ENCODE results near the gene CAVIN4. TPM values are rescaled to one million over a fixed set of nuclear protein-coding genes. Genes with fewer than 3 reads are reported as not detected.

CAVIN4 gene
- under 1 TPM in 2 of 4 donors, not detected in 2; 0.10 to 0.95 TPM for polyA plus RNA-seq
- long read RNA-seq, donor 1 = 0 reads
- long read RNA-seq, donor 2 = 0 reads
- long read RNA-seq, donor 3 = 0 reads
- long read RNA-seq, donor 4 = 0 reads
- long read RNA-seq, donor 5 = 0 reads
- long read RNA-seq, donor 6 = 0 reads
- long read RNA-seq, donor 7, transcript CAVIN4-201 (2 exons, 2,615 nt) = major isoform, 43 of 43 reads
- long read RNA-seq, donor 7, partial matches to known transcripts = 0 of 43 reads
- long read RNA-seq, donor 7, other reads (novel, unspliced or antisense) = 0 of 43 reads
- long read RNA-seq, donor 8, partial matches to known transcripts = 0 of 2 reads
- long read RNA-seq, donor 8, other reads (novel, unspliced or antisense) = 0 of 2 reads
- long read RNA-seq, donor 9 = 0 reads
- long read RNA-seq, donor 10 = 0 reads

- no peaks in the 10 kb centered on the region for H3K9me3 ChIP-seq (ENCODE audit: control insufficient read depth in 2 of 2, insufficient read depth in 1 of 2, low read depth in 1 of 2, low read length in 1 of 2)
- H3K27ac ChIP-seq (ENCODE audit: low read depth in 1 of 3, low read length in 2 of 3) = no peak within 1 kb of the TSS
- 81 to 82% (median 82%) methylated on average over 10 of the region's 10 CpGs for WGBS, 3 donors
- FAIRE-seq (no peak), DNase-seq (no peak)
- H3K36me3 ChIP-seq (ENCODE audit: control insufficient read depth in 3 of 3, insufficient read depth in 2 of 3, low read depth in 1 of 3, low read length in 3 of 3) = no peaks in the 10 kb centered on the region
- H3K4me3 ChIP-seq (ENCODE audit: low read depth in 1 of 3, low read length in 3 of 3) = no peak within 1 kb of the TSS
- no peaks in the 10 kb centered on the region for H3K4me1 ChIP-seq (ENCODE audit: control insufficient read depth in 3 of 3, insufficient read depth in 2 of 3, low read depth in 1 of 3, low read length in 2 of 3)
- H3K27me3 ChIP-seq (ENCODE audit: control insufficient read depth in 3 of 3, insufficient read depth in 3 of 3, low read length in 3 of 3) = no peaks in the 10 kb centered on the region
These were observed at the start of gene CAVIN4 for GRCh38 chr9:100577776-100578448. TSS of gene CAVIN4 (plus strand) at chr9:100578079. CDS start at chr9:100578144, 65 bp downstream.

GRCh38 chr9:100534401-100534800, 43.5 kb upstream of the CAVIN4 start:
- H3K4me1 ChIP-seq (ENCODE audit: control insufficient read depth in 3 of 3, insufficient read depth in 2 of 3, low read depth in 1 of 3, low read length in 2 of 3) = no peaks in the 10 kb centered on the region
- WGBS, 3 donors = 80 to 87% (median 84%) methylated on average over 4 of the region's 4 CpGs
- no peak overlapping the region for H3K27ac ChIP-seq (ENCODE audit: low read depth in 1 of 3, low read length in 2 of 3)
- no peak overlapping the region for H3K4me3 ChIP-seq (ENCODE audit: low read depth in 1 of 3, low read length in 3 of 3)
- FAIRE-seq (no peak), DNase-seq (no peak)
- H3K36me3 ChIP-seq (ENCODE audit: control insufficient read depth in 3 of 3, insufficient read depth in 2 of 3, low read depth in 1 of 3, low read length in 3 of 3) = no peaks in the 10 kb centered on the region
- no peaks in the 10 kb centered on the region for H3K9me3 ChIP-seq (ENCODE audit: control insufficient read depth in 2 of 2, insufficient read depth in 1 of 2, low read depth in 1 of 2, low read length in 1 of 2)
- H3K27me3 ChIP-seq (ENCODE audit: control insufficient read depth in 3 of 3, insufficient read depth in 3 of 3, low read length in 3 of 3) = no peaks in the 10 kb centered on the region

GRCh38 chr9:100540327-100540726, 37.6 kb upstream of the CAVIN4 start:
- no peak overlapping the region for H3K27ac ChIP-seq (ENCODE audit: low read depth in 1 of 3, low read length in 2 of 3)
- DNase-seq (no peak), FAIRE-seq (no peak)
- no peaks in the 10 kb centered on the region for H3K36me3 ChIP-seq (ENCODE audit: control insufficient read depth in 3 of 3, insufficient read depth in 2 of 3, low read depth in 1 of 3, low read length in 3 of 3)
- no peaks in the 10 kb centered on the region for H3K4me1 ChIP-seq (ENCODE audit: control insufficient read depth in 3 of 3, insufficient read depth in 2 of 3, low read depth in 1 of 3, low read length in 2 of 3)
- no peak overlapping the region for H3K4me3 ChIP-seq (ENCODE audit: low read depth in 1 of 3, low read length in 3 of 3)
- peaks cover 0 to 12% of the 10 kb centered on the region in 2 donors for H3K9me3 ChIP-seq (ENCODE audit: control insufficient read depth in 2 of 2, insufficient read depth in 1 of 2, low read depth in 1 of 2, low read length in 1 of 2)
- no peaks in the 10 kb centered on the region for H3K27me3 ChIP-seq (ENCODE audit: control insufficient read depth in 3 of 3, insufficient read depth in 3 of 3, low read length in 3 of 3)
- WGBS, 3 donors = 91 to 96% (median 95%) methylated on average over 12 of the region's 12 CpGs

- peaks cover 0 to 15% of the 10 kb centered on the region in 2 donors for H3K9me3 ChIP-seq (ENCODE audit: control insufficient read depth in 2 of 2, insufficient read depth in 1 of 2, low read depth in 1 of 2, low read length in 1 of 2)
- no peak for FAIRE-seq
- no peaks in the 10 kb centered on the region for H3K4me1 ChIP-seq (ENCODE audit: control insufficient read depth in 3 of 3, insufficient read depth in 2 of 3, low read depth in 1 of 3, low read length in 2 of 3)
- no peaks in the 10 kb centered on the region for H3K27me3 ChIP-seq (ENCODE audit: control insufficient read depth in 3 of 3, insufficient read depth in 3 of 3, low read length in 3 of 3)
- H3K4me3 ChIP-seq (ENCODE audit: low read depth in 1 of 3, low read length in 3 of 3) = no peak overlapping the region
- DNase-seq = no peak
- no peaks in the 10 kb centered on the region for H3K36me3 ChIP-seq (ENCODE audit: control insufficient read depth in 3 of 3, insufficient read depth in 2 of 3, low read depth in 1 of 3, low read length in 3 of 3)
- no peak overlapping the region for H3K27ac ChIP-seq (ENCODE audit: low read depth in 1 of 3, low read length in 2 of 3)
- WGBS, 3 donors = 83 to 88% (median 86%) methylated on average over 5 of the region's 5 CpGs
These were observed 28.8 kb upstream of the CAVIN4 start for GRCh38 chr9:100549048-100549447.

GRCh38 chr9:100554935-100555401, 22.9 kb upstream of the CAVIN4 start:
- no peak for FAIRE-seq
- WGBS, 3 donors = 57 to 88% (median 86%) methylated on average over 2 of the region's 2 CpGs
- H3K9me3 ChIP-seq (ENCODE audit: control insufficient read depth in 2 of 2, insufficient read depth in 1 of 2, low read depth in 1 of 2, low read length in 1 of 2) = no peaks in the 10 kb centered on the region

GRCh38 chr9:100555471-100555870, 22.4 kb upstream of the CAVIN4 start:
- Histone ChIP-seq H3K9me3 (ENCODE audit: control insufficient read depth in 2 of 2, insufficient read depth in 1 of 2, low read depth in 1 of 2, low read length in 1 of 2) (no peaks in the 10 kb centered on the region), H3K4me3 (ENCODE audit: low read depth in 1 of 3, low read length in 3 of 3) (no peak overlapping the region), H3K27ac (ENCODE audit: low read depth in 1 of 3, low read length in 2 of 3) (no peak overlapping the region), H3K27me3 (ENCODE audit: control insufficient read depth in 3 of 3, insufficient read depth in 3 of 3, low read length in 3 of 3) (no peaks in the 10 kb centered on the region), H3K4me1 (ENCODE audit: control insufficient read depth in 3 of 3, insufficient read depth in 2 of 3, low read depth in 1 of 3, low read length in 2 of 3) (no peaks in the 10 kb centered on the region), H3K36me3 (ENCODE audit: control insufficient read depth in 3 of 3, insufficient read depth in 2 of 3, low read depth in 1 of 3, low read length in 3 of 3) (no peaks in the 10 kb centered on the region)
- WGBS, 3 donors = 88 to 96% (median 93%) methylated on average over 1 of the region's 1 CpG
- FAIRE-seq (no peak), DNase-seq (no peak)

More at GRCh38 chr9:100554935-100555401, 22.9 kb upstream of the CAVIN4 start:
- H3K36me3 ChIP-seq (ENCODE audit: control insufficient read depth in 3 of 3, insufficient read depth in 2 of 3, low read depth in 1 of 3, low read length in 3 of 3) = no peaks in the 10 kb centered on the region
- no peaks in the 10 kb centered on the region for H3K27me3 ChIP-seq (ENCODE audit: control insufficient read depth in 3 of 3, insufficient read depth in 3 of 3, low read length in 3 of 3)
- no peak overlapping the region for H3K27ac ChIP-seq (ENCODE audit: low read depth in 1 of 3, low read length in 2 of 3)
- H3K4me3 ChIP-seq (ENCODE audit: low read depth in 1 of 3, low read length in 3 of 3) = no peak overlapping the region
- no peaks in the 10 kb centered on the region for H3K4me1 ChIP-seq (ENCODE audit: control insufficient read depth in 3 of 3, insufficient read depth in 2 of 3, low read depth in 1 of 3, low read length in 2 of 3)
- no peak for DNase-seq

- no peaks in the 10 kb centered on the region for H3K4me1 ChIP-seq (ENCODE audit: control insufficient read depth in 3 of 3, insufficient read depth in 2 of 3, low read depth in 1 of 3, low read length in 2 of 3)
- H3K36me3 ChIP-seq (ENCODE audit: control insufficient read depth in 3 of 3, insufficient read depth in 2 of 3, low read depth in 1 of 3, low read length in 3 of 3) = no peaks in the 10 kb centered on the region
- no peak overlapping the region for H3K27ac ChIP-seq (ENCODE audit: low read depth in 1 of 3, low read length in 2 of 3)
- WGBS, 3 donors = 84 to 92% (median 92%) methylated on average over 3 of the region's 3 CpGs
- no peak for DNase-seq
- H3K4me3 ChIP-seq (ENCODE audit: low read depth in 1 of 3, low read length in 3 of 3) = no peak overlapping the region
- FAIRE-seq = no peak
- no peaks in the 10 kb centered on the region for H3K27me3 ChIP-seq (ENCODE audit: control insufficient read depth in 3 of 3, insufficient read depth in 3 of 3, low read length in 3 of 3)
- H3K9me3 ChIP-seq (ENCODE audit: control insufficient read depth in 2 of 2, insufficient read depth in 1 of 2, low read depth in 1 of 2, low read length in 1 of 2) = no peaks in the 10 kb centered on the region
These were observed 20.8 kb upstream of the CAVIN4 start for GRCh38 chr9:100557053-100557452.

GRCh38 chr9:100561256-100561655, 16.6 kb upstream of the CAVIN4 start:
- no peak for DNase-seq
- FAIRE-seq = no peak
- 68 to 90% (median 84%) methylated on average over 3 of the region's 3 CpGs for WGBS, 3 donors
- H3K9me3 ChIP-seq (ENCODE audit: control insufficient read depth in 2 of 2, insufficient read depth in 1 of 2, low read depth in 1 of 2, low read length in 1 of 2) = no peaks in the 10 kb centered on the region
- H3K27ac ChIP-seq (ENCODE audit: low read depth in 1 of 3, low read length in 2 of 3) = no peak overlapping the region
- no peak overlapping the region for H3K4me3 ChIP-seq (ENCODE audit: low read depth in 1 of 3, low read length in 3 of 3)
- H3K27me3 ChIP-seq (ENCODE audit: control insufficient read depth in 3 of 3, insufficient read depth in 3 of 3, low read length in 3 of 3) = no peaks in the 10 kb centered on the region
- H3K4me1 ChIP-seq (ENCODE audit: control insufficient read depth in 3 of 3, insufficient read depth in 2 of 3, low read depth in 1 of 3, low read length in 2 of 3) = no peaks in the 10 kb centered on the region
- H3K36me3 ChIP-seq (ENCODE audit: control insufficient read depth in 3 of 3, insufficient read depth in 2 of 3, low read depth in 1 of 3, low read length in 3 of 3) = no peaks in the 10 kb centered on the region

Data from small intestine (tissue), 16 donors.